ENCODE results near the gene KIFC1. TPM values are rescaled to one million over a fixed set of nuclear protein-coding genes. Genes with fewer than 3 reads are reported as not detected.

Gene KIFC1
- total RNA-seq, 3 donors from 2014 or later (not counting 1 experiment from before 2014, with no cell fraction given): 2.7 to 4.6 (median 3.3) TPM

DNA sequence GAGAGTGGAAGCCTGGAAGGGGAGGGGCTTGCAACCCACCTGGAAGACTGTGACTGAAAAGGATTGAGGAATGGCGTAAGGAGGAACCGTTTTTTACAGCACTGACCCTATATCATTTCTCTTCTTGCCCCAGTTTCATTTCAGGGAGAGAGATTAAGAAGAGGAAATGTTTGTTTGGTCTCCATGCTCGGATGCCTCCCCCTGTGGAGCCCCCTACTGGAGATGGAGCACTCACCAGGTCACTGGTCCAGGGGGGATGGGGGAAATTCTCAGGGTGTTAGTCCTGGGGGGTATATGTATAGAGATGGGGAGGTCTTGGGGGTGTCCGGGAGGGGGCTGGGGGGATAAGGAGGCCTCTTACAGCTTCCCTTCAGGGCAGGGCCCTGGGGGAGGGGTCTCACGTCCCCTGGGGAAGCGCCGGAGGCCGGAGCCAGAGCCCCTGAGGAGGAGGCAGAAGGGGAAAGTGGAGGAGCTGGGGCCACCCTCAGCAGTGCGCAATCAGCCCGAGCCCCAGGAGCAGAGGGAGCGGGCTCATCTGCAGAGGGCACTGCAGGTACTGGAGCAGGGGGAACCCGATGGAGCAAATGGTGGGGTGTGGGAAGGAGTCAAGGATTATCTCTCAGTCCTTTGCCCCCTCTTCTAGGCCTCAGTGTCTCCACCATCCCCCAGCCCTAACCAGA is 23.1 kb downstream of the KIFC1 start:
- H3K9me3 ChIP-seq (ENCODE audit: control insufficient read depth, insufficient read depth, low read length): no peaks in the 10 kb centered on the region
- peaks cover 41% of the 10 kb centered on the region for H3K36me3 ChIP-seq (ENCODE audit: control insufficient read depth, insufficient read depth, low read length)
- Mint-ChIP-seq H3K4me1 (peaks cover 74 to 87% of the 10 kb centered on the region in 2 donors), H3K27ac (peak overlapping the region; percentile 100), H3K36me3 (no peaks in the 10 kb centered on the region), H3K9me3 (no peaks in the 10 kb centered on the region), H3K27me3 (ENCODE audit: low read depth in 2 of 2) (no peaks in the 10 kb centered on the region), H3K4me3 (no peak overlapping the region)
- intact Hi-C loops (cut with micrococcal nuclease): loop anchor here (5.0 kb wide), 2 partner anchors 38 to 212 kb away; partner anchors contain the start of genes HSD17B8, RXRB, SLC39A7 and ZBTB9
- H3K4me1 ChIP-seq (ENCODE audit: control insufficient read depth, insufficient read depth, low read length): peaks cover 76% of the 10 kb centered on the region
- peak overlapping the region; percentile 8 for H3K27ac ChIP-seq (ENCODE audit: low read length)
- DNase-seq (peak in 1 of 2 donors; percentile 52), ATAC-seq (no peak)
- H3K27me3 ChIP-seq (ENCODE audit: control insufficient read depth, insufficient read depth, low read length): no peaks in the 10 kb centered on the region
- H3K4me3 ChIP-seq (ENCODE audit: low read length): no peak overlapping the region
- TF ChIP-seq CTCF (IDR thresholded peaks at IDR 0.05): peak; percentile 24
- WGBS (ENCODE audit: insufficient coverage): 81% methylated on average over 10 of the region's 12 CpGs

DNA sequence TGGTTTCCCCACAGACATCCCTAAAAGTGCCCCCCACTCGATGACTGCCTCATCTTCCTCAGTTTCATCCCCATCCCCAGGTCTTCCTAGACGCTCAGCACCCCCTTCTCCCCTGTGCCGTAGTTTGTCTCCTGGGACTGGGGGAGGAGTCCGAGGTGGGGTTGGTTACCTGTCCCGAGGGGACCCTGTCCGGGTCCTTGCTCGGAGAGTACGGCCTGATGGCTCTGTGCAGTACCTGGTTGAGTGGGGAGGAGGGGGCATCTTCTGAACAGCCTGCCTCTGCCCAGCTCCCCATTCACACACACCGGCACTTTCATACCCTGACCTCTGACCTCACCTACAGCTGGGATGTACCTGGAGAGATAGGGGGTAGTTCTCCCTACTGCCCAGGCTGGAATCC is 24.2 kb downstream of the KIFC1 start:
- Mint-ChIP-seq H3K27me3 (ENCODE audit: low read depth in 2 of 2) (no peaks in the 10 kb centered on the region), H3K27ac (peak overlapping the region; percentile 100), H3K4me3 (peak overlapping the region; percentile 97), H3K9me3 (no peaks in the 10 kb centered on the region), H3K36me3 (no peaks in the 10 kb centered on the region), H3K4me1 (peaks cover 70 to 85% of the 10 kb centered on the region in 2 donors)
- Histone ChIP-seq H3K4me1 (ENCODE audit: control insufficient read depth, insufficient read depth, low read length) (peaks cover 75% of the 10 kb centered on the region), H3K27me3 (ENCODE audit: control insufficient read depth, insufficient read depth, low read length) (no peaks in the 10 kb centered on the region), H3K4me3 (ENCODE audit: low read length) (no peak overlapping the region), H3K36me3 (ENCODE audit: control insufficient read depth, insufficient read depth, low read length) (peaks cover 41% of the 10 kb centered on the region), H3K27ac (ENCODE audit: low read length) (peak overlapping the region; percentile 95), H3K9me3 (ENCODE audit: control insufficient read depth, insufficient read depth, low read length) (no peaks in the 10 kb centered on the region)
- ATAC-seq: no peak
- intact Hi-C loops (cut with micrococcal nuclease): loop anchor here (5.0 kb wide), 1 partner anchor 36 kb away; the partner anchor contains the start of gene ZBTB9
- DNase-seq: no peak
- WGBS (ENCODE audit: insufficient coverage): 89% methylated on average over 1 of the region's 9 CpGs
- no peak for TF ChIP-seq CTCF (IDR thresholded peaks at IDR 0.05)

DNA sequence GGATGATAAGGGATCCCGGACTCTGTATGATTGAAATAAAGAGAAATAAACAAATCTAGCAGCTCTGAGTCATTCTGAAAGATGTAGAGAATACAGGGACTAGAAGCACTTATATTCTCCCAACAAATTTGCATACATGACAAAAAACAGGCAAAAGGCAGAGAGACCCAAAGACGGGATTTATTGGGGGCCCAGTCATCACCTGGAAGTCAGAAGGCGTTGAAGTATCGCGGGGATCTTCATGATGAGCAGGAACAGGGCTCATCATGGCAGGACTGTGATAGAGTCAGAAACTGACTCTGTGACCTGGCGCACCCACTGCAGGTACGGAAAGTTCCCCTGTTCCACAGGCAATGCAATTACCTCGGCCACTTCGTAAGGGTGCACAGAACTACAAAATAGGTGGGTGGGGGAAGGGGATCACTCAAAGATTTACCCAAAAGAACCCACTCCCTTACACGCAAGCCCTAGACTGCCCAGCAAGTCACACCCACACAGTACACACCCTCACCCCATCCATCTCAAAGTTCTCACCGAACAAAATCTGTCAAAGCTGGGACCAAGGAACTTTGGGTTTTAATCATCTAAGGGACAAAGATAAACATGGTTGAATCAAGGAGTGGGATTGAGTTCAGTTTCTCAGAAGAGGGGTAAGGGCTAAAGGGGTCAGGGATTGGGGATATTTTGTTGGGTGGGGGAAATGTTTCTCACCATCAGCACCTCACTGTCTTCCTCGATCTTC is 24.9 kb downstream of the KIFC1 start:
- ATAC-seq (no peak), DNase-seq (peak in 1 of 2 donors; percentile 41)
- Mint-ChIP-seq H3K4me1 (peaks cover 67 to 85% of the 10 kb centered on the region in 2 donors), H3K9me3 (no peaks in the 10 kb centered on the region), H3K36me3 (no peaks in the 10 kb centered on the region), H3K27me3 (ENCODE audit: low read depth in 2 of 2) (no peaks in the 10 kb centered on the region), H3K4me3 (peak overlapping the region; percentile 97), H3K27ac (peak overlapping the region; percentile 100)
- Histone ChIP-seq H3K27ac (ENCODE audit: low read length) (peak overlapping the region; percentile 95), H3K36me3 (ENCODE audit: control insufficient read depth, insufficient read depth, low read length) (peaks cover 41% of the 10 kb centered on the region), H3K27me3 (ENCODE audit: control insufficient read depth, insufficient read depth, low read length) (no peaks in the 10 kb centered on the region), H3K4me1 (ENCODE audit: control insufficient read depth, insufficient read depth, low read length) (peaks cover 70% of the 10 kb centered on the region), H3K9me3 (ENCODE audit: control insufficient read depth, insufficient read depth, low read length) (no peaks in the 10 kb centered on the region), H3K4me3 (ENCODE audit: low read length) (peak overlapping the region; percentile 80)
- TF ChIP-seq CTCF (IDR thresholded peaks at IDR 0.05): no peak
- intact Hi-C loops (cut with micrococcal nuclease): loop anchor here (5.0 kb wide), 1 partner anchor 36 kb away; the partner anchor contains the start of gene ZBTB9
- WGBS (ENCODE audit: insufficient coverage): 66% methylated on average over 8 of the region's 12 CpGs

Data from natural killer cell (primary cell).